Activated T-helper 1 cell treated with anti-CD3 and anti-CD28 coated beads, Interleukin-2, amount 50 U/mL, for 16 hours (primary cell): ENCODE measurements around the gene MAX.
"Not testable (repeated sequence)": the region's sequence is repeated elsewhere in the genome, so short reads cannot be mapped to it uniquely, and the experiment has no call there.

ENCODE experiments used
- DNase-seq, 2 donors: peaks; one replicate each; pipeline ENCODE4 v3.0.0-alpha.2; 2020; ENCODE audit warnings: low read depth in 1 of 2, low spot score in 1 of 2

The MAX gene

GRCh38 chr14:65038966-65039365, 63.4 kb downstream of the MAX start:
- DNase-seq = no peak

GRCh38 chr14:65035049-65035448, 67.3 kb downstream of the MAX start:
- DNase-seq = no peak

- DNase-seq = no peak
These were observed 68.3 kb downstream of the MAX start for GRCh38 chr14:65034021-65034420.

- DNase-seq = no peak
These were observed 69.1 kb downstream of the MAX start for GRCh38 chr14:65033181-65033580.

- DNase-seq = no peak
These were observed 70.0 kb downstream of the MAX start for GRCh38 chr14:65032319-65032718.

- DNase-seq = not testable (repeated sequence)
These were observed 71.0 kb downstream of the MAX start for GRCh38 chr14:65031321-65031720.

GRCh38 chr14:65028937-65029336, 73.4 kb downstream of the MAX start:
- no peak for DNase-seq

GRCh38 chr14:65027127-65027799, 75.1 kb downstream of the MAX start:
- no peak for DNase-seq

GRCh38 chr14:65026526-65026925, 75.8 kb downstream of the MAX start:
- DNase-seq = no peak

- DNase-seq = no peak
These were observed 76.5 kb downstream of the MAX start for GRCh38 chr14:65025818-65026217.
